Measurements from ENCODE around the gene SAG.

GRCh38 chr2:233297076-233297475, 10.5 kb upstream of the SAG start:
- TF ChIP-seq TAF1 (IDR thresholded peaks at IDR 0.05; ENCODE audit: borderline replicate concordance, low read depth, low read length), result no peak
- TF ChIP-seq POLR2AphosphoS5 (IDR thresholded peaks at IDR 0.05; ENCODE audit: low read depth, low read length), result no peak
